Sigmoid colon (tissue), 7 donors: ENCODE measurements around the gene PLGRKT. TPM values are rescaled to one million over a fixed set of nuclear protein-coding genes. Genes with fewer than 3 reads are reported as not detected.

Experiments used
- DNase-seq: peaks from one replicate; pipeline ENCODE4 v3.0.0-alpha.2; 2019
- H3K27ac ChIP-seq, 4 donors: fragments of 200-600 bp; sonication (generic); one replicate each; pipeline ENCODE4 v1.5.1; 2016 to 2019; ENCODE audit warnings: mild to moderate bottlenecking in 1 of 4
- H3K27me3 ChIP-seq, 3 donors: fragments of 200-600 bp; sonication (generic); one replicate each; pipeline ENCODE4 v1.5.1; 2019; ENCODE audit warnings: mild to moderate bottlenecking in 1 of 3
- H3K36me3 ChIP-seq, 4 donors: fragments of 200-600 bp; sonication (generic); one replicate each; pipeline ENCODE4 v1.5.1; 2016 to 2019
- H3K4me1 ChIP-seq, 4 donors: fragments of 200-600 bp; sonication (generic); one replicate each; pipeline ENCODE4 v1.5.1; 2017 to 2019
- H3K4me3 ChIP-seq, 4 donors: fragments of 200-600 bp; sonication (generic); one replicate each; pipeline ENCODE4 v1.5.1; 2017 to 2019; ENCODE audit warnings: mild to moderate bottlenecking in 2 of 4, moderate library complexity in 1 of 4
- H3K9me3 ChIP-seq, 4 donors: fragments of 200-600 bp in 3 of 4; sonication (generic) in 3 of 4; one replicate each; pipeline versions ENCODE4 v1.5.1 to v1.6.1; 2013 to 2019
- EP300 ChIP-seq, 4 donors: sonication (generic); formaldehyde crosslinking; IDR thresholded peaks; one replicate each; pipeline ENCODE4 v1.6.1; 2017; ENCODE audit warnings: antibody characterized with exemption in 4 of 4
- POLR2A ChIP-seq, 2 donors: fragments of 450-650 bp; IDR thresholded peaks; one replicate each; pipeline ENCODE4 v1.6.1; 2016; ENCODE audit warnings: antibody characterized with exemption in 2 of 2, mild to moderate bottlenecking in 2 of 2, moderate library complexity in 2 of 2
- POLR2AphosphoS5 ChIP-seq, 4 donors: sonication (generic); formaldehyde crosslinking; IDR thresholded peaks; one replicate each; pipeline ENCODE4 v1.6.1; 2017; ENCODE audit warnings: antibody characterized with exemption in 4 of 4
- WGBS, 2 donors: extraction: QIAGEN DNeasy Blood & Tissue Kit; methylation state at CpG; one replicate each; pipeline ENCODE4 v1.1.7; 2013; 5-methylcytosine and 5-hydroxymethylcytosine counted together
- intact Hi-C: fragments of 100-400 bp; cut with DNase I; formaldehyde crosslinking; loops from one replicate; pipeline ENCODE4 v1.15.1; 2023
- polyA plus RNA-seq, 3 donors: library from polyadenylated mRNA; stranded (reverse); fragments of 200-250 nt; gene quantifications; one replicate each; pipeline ENCODE4 v1.2.3, GENCODE V29; 2013
- total RNA-seq, 4 donors: library from RNA; depleted of rRNA; stranded (reverse); fragments of >200 nt; gene quantifications; one replicate each; pipeline ENCODE4 v1.1.0, GENCODE V29; 2016
- TF ChIP-seq, protein P1 (sequence below), 4 experiments: fragments of 450-650 bp in 3 of 4; fragments of 200-600 bp in 1 of 4; IDR thresholded peaks; one replicate each; pipeline ENCODE4 v1.5.1; 2016 to 2019; ENCODE audit warnings: antibody characterized with exemption in 4 of 4, mild to moderate bottlenecking in 3 of 4, moderate library complexity in 2 of 4
- donor health status: healthy with polysubstance abuse.
- donor health status: Bipolar disorder and iron deficiency.
- donor health status: healthy.

Gene PLGRKT
- total and polyA plus RNA-seq, 7 donors = 14.1 to 94.6 (median 25.0) TPM

DNA sequence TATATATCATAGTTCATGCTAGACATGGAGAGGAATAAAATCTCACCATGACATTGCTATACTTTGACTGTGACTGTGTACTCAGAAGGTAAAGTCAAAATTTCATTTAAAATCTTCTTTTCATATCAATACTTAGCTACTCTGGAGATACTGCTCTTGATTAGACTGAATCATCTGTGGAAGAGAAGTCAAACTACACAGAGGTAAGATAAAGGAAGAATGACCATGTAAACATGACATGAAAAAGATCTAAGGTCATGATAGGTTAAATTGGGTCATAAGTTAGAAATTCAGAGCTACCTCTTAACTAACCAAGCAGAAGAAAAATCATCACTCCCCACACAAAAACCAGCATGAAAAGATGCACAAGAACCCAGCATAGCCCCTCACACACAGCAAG is 53.3 kb downstream of the PLGRKT start:
- no peak for DNase-seq
- H3K27ac ChIP-seq = no peak overlapping the region
- TF ChIP-seq POLR2AphosphoS5 (IDR thresholded peaks at IDR 0.05) (no peak), POLR2A (IDR thresholded peaks at IDR 0.05) (no peak), EP300 (IDR thresholded peaks at IDR 0.05) (no peak)
- TF ChIP-seq, protein P1, sequence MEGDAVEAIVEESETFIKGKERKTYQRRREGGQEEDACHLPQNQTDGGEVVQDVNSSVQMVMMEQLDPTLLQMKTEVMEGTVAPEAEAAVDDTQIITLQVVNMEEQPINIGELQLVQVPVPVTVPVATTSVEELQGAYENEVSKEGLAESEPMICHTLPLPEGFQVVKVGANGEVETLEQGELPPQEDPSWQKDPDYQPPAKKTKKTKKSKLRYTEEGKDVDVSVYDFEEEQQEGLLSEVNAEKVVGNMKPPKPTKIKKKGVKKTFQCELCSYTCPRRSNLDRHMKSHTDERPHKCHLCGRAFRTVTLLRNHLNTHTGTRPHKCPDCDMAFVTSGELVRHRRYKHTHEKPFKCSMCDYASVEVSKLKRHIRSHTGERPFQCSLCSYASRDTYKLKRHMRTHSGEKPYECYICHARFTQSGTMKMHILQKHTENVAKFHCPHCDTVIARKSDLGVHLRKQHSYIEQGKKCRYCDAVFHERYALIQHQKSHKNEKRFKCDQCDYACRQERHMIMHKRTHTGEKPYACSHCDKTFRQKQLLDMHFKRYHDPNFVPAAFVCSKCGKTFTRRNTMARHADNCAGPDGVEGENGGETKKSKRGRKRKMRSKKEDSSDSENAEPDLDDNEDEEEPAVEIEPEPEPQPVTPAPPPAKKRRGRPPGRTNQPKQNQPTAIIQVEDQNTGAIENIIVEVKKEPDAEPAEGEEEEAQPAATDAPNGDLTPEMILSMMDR (IDR thresholded peaks at IDR 0.05) = no peak
- intact Hi-C loops = no loop called here
- H3K4me1 ChIP-seq = no peaks in the 10 kb centered on the region
- H3K27me3 ChIP-seq = no peaks in the 10 kb centered on the region
- no peak overlapping the region for H3K4me3 ChIP-seq
- no peaks in the 10 kb centered on the region for H3K36me3 ChIP-seq
- H3K9me3 ChIP-seq = no peaks in the 10 kb centered on the region

DNA sequence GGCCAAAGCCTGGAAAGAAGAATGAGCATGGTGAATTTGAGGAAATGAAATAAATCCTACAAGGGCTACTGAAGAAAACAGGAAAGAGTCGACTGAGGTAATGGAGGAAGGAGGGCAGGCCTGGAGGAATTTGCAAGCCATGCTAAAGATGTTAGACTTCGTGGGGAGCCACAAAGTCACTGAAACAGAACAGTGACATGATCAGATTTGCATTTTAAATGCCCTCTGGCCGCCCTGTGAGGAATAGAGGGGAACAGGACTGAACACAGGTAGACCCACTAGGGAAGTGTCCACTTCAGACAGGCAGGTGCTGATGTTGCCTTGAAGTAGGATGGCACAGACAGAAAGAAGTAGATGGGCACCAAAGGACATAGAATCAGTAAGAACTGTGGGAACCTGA is 55.2 kb downstream of the PLGRKT start:
- 70 to 89% methylated on average over 3 of the region's 3 CpGs for WGBS, 2 donors
- TF ChIP-seq POLR2A (IDR thresholded peaks at IDR 0.05) (no peak), EP300 (IDR thresholded peaks at IDR 0.05) (no peak), POLR2AphosphoS5 (IDR thresholded peaks at IDR 0.05) (no peak)
- TF ChIP-seq, protein P1 (IDR thresholded peaks at IDR 0.05) = no peak
- DNase-seq = no peak
- Histone ChIP-seq H3K4me3 (no peak overlapping the region), H3K4me1 (no peaks in the 10 kb centered on the region), H3K27ac (no peak overlapping the region), H3K9me3 (no peaks in the 10 kb centered on the region), H3K36me3 (no peaks in the 10 kb centered on the region), H3K27me3 (no peaks in the 10 kb centered on the region)
- intact Hi-C loops = no loop called here

DNA sequence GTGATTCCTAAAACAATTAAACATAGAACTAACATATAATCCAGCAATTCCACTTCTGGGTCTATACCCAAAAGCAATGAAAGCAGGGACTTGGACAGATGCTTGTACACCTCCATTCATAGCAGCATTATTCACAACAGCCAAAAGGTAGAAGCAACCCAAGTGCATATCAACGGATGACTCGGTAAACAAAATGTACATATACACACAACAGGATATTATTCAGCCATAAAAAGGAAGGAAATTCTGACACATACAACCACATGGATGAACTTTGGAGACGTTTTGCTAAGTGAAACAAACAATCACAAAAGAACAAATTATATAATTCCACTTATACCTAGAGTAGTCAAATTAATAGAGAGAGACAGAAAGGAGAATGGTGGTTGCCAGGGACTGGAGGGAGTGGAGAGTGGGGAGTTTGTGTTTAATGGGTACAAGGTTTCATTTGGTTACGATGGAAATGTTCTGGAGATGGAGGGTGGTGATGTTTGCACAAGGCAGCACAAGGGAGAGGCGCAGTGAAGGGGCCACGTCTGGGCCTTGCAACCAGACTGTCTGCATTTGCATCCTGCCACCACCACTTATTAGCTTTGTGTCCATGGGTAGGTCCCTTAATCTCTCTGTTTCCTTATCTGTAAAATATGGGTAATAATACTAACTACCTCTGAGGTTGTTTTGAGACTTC is 61.8 kb downstream of the PLGRKT start:
- no peak overlapping the region for H3K27ac ChIP-seq
- WGBS, 2 donors = 45 to 69% methylated on average over 6 of the region's 6 CpGs
- DNase-seq = no peak
- intact Hi-C loops = no loop called here
- no peaks in the 10 kb centered on the region for H3K4me1 ChIP-seq
- TF ChIP-seq EP300 (IDR thresholded peaks at IDR 0.05) (no peak), POLR2A (IDR thresholded peaks at IDR 0.05) (no peak), POLR2AphosphoS5 (IDR thresholded peaks at IDR 0.05) (no peak)
- TF ChIP-seq, protein P1 (IDR thresholded peaks at IDR 0.05) = no peak
- no peaks in the 10 kb centered on the region for H3K36me3 ChIP-seq
- no peaks in the 10 kb centered on the region for H3K27me3 ChIP-seq
- no peak overlapping the region for H3K4me3 ChIP-seq
- no peaks in the 10 kb centered on the region for H3K9me3 ChIP-seq

- no peak for DNase-seq
- WGBS, 2 donors = 36 to 53% methylated on average over 1 of the region's 1 CpG
- no peaks in the 10 kb centered on the region for H3K36me3 ChIP-seq
- no peak overlapping the region for H3K4me3 ChIP-seq
- no peaks in the 10 kb centered on the region for H3K9me3 ChIP-seq
- H3K27me3 ChIP-seq = no peaks in the 10 kb centered on the region
- no peak overlapping the region for H3K27ac ChIP-seq
- H3K4me1 ChIP-seq = no peaks in the 10 kb centered on the region
- TF ChIP-seq POLR2A (IDR thresholded peaks at IDR 0.05) (no peak), EP300 (IDR thresholded peaks at IDR 0.05) (no peak), POLR2AphosphoS5 (IDR thresholded peaks at IDR 0.05) (no peak)
- TF ChIP-seq, protein P1 (IDR thresholded peaks at IDR 0.05) = no peak
- intact Hi-C loops = no loop called here
Observed at GRCh38 chr9:5375091-5375490, 62.6 kb downstream of the PLGRKT start.
